ENCODE measurements around the gene SDK1.
A peak's percentile ranks its signal among the peaks of the same experiment; 100 is the strongest.

Gene SDK1

GRCh38 chr7:3345699-3346481 is 44.8 kb downstream of the SDK1 start:
- DNase-seq: no peak

- DNase-seq: no peak
These were observed 48.1 kb downstream of the SDK1 start for GRCh38 chr7:3349126-3349525.

- no peak for DNase-seq
These were observed 55.1 kb downstream of the SDK1 start for GRCh38 chr7:3356173-3356572.

GRCh38 chr7:3358991-3359390 is 57.9 kb downstream of the SDK1 start:
- no peak for DNase-seq

- no peak for DNase-seq
These were observed 66.2 kb downstream of the SDK1 start for GRCh38 chr7:3367261-3367660.

- DNase-seq: peak; percentile 24
These were observed 69.2 kb downstream of the SDK1 start for GRCh38 chr7:3370068-3370830.

GRCh38 chr7:3370921-3371320 is 69.9 kb downstream of the SDK1 start:
- no peak for DNase-seq

GRCh38 chr7:3371601-3372000 is 70.5 kb downstream of the SDK1 start:
- no peak for DNase-seq

- DNase-seq: no peak
These were observed 73.2 kb downstream of the SDK1 start for GRCh38 chr7:3374239-3374638.

GRCh38 chr7:3378390-3379150 is 77.5 kb downstream of the SDK1 start:
- no peak for DNase-seq

GRCh38 chr7:3380034-3380433 is 79.0 kb downstream of the SDK1 start:
- DNase-seq: no peak

GRCh38 chr7:3380886-3381685 is 80.0 kb downstream of the SDK1 start:
- DNase-seq: no peak

GRCh38 chr7:3386423-3387190 is 85.6 kb downstream of the SDK1 start:
- DNase-seq: no peak

GRCh38 chr7:3393862-3394261 is 92.8 kb downstream of the SDK1 start:
- no peak for DNase-seq

- no peak for DNase-seq
These were observed 96.3 kb downstream of the SDK1 start for GRCh38 chr7:3397324-3397723.

GRCh38 chr7:3399858-3400257 is 98.8 kb downstream of the SDK1 start:
- no peak for DNase-seq

- DNase-seq: no peak
These were observed 103.4 kb downstream of the SDK1 start for GRCh38 chr7:3404501-3404900.

GRCh38 chr7:3408814-3409595 is 108.0 kb downstream of the SDK1 start:
- DNase-seq: no peak

GRCh38 chr7:3412871-3413270 is 111.8 kb downstream of the SDK1 start:
- no peak for DNase-seq

- no peak for DNase-seq
These were observed 114.8 kb downstream of the SDK1 start for GRCh38 chr7:3415861-3416312.

- no peak for DNase-seq
These were observed 115.4 kb downstream of the SDK1 start for GRCh38 chr7:3416453-3416852.

All from NCI-H446 treated with DMSO at 0.1 percent for 48 hours (cell line).